HepG2 (cell line): ENCODE measurements around the gene AGTRAP. TPM values are rescaled to one million over a fixed set of nuclear protein-coding genes. Genes with fewer than 3 reads are reported as not detected.
A peak's percentile ranks its signal among the peaks of the same experiment; 100 is the strongest.

Experiments used
- ATAC-seq: fragments of 200-7000 bp; cut with Tn5 transposase; 3 replicates; pipeline ENCODE4 v1.9.1; 2020; ENCODE audit warnings: mild to moderate bottlenecking, moderate library complexity
- BruUV-seq: library from RNA; stranded (reverse); fragments of 400-500 nt; replicated peaks from 2 replicates; lab custom pipeline; 2021; lab: Mats Ljungman, UMichigan
- CTCF ChIA-PET: fragments of 300-600 bp; formaldehyde crosslinking; extraction: SDS; loops from one replicate; lab custom pipeline; 2021; ENCODE audit warnings: low total read pairs, inconsistent platforms, low intra/inter-chr PET ratio; lab: Yijun Ruan, JAX
- POLR2A ChIA-PET: fragments of 350-600 bp; sonication (Branson Sonifier 250); formaldehyde crosslinking; loops from one replicate; lab custom pipeline; 2020; ENCODE audit warnings: antibody characterized with exemption, inconsistent platforms; lab: Yijun Ruan, JAX
- DNase-seq: peaks from one replicate; pipeline ENCODE4 v3.0.0-alpha.2; 2015; ENCODE audit warnings: low spot score
- FAIRE-seq: peaks from 3 replicates; lab custom pipeline; 2011; peaks lifted over from hg19 to GRCh38; lab: Jason Lieb, UNC
- H2AFZ ChIP-seq: one replicate; pipeline ENCODE4 v1.6.1; 2011; ENCODE audit warnings: low read length, inconsistent platforms
- H3K27ac ChIP-seq: fragments of 300-600 bp; 3 replicates; pipeline ENCODE4 v1.8.0; 2011; ENCODE audit warnings: mixed run types, mild to moderate bottlenecking, mixed read lengths, low read length, inconsistent platforms; ENCODE audit not compliant: insufficient read depth; ENCODE audit errors: extremely low read length
- H3K27me3 ChIP-seq, 2 experiments: fragments of 200-600 bp in 1 of 2; 2 replicates in 1 of 2; 3 replicates in 1 of 2; pipeline versions ENCODE4 v1.6.0 to v1.8.0; 2011; ENCODE audit warnings: low read length in 2 of 2, mild to moderate bottlenecking in 2 of 2, moderate library complexity in 2 of 2, inconsistent platforms in 1 of 2; ENCODE audit not compliant: insufficient read depth in 2 of 2, control insufficient read depth in 1 of 2
- H3K36me3 ChIP-seq, 2 experiments: fragments of 200-600 bp in 1 of 2; replicated peaks in 1 of 2; 2 replicates in 1 of 2; 3 replicates in 1 of 2; pipeline versions ENCODE4 v1.5.1 to v1.8.0; 2011; ENCODE audit warnings: low read length in 2 of 2, inconsistent platforms in 1 of 2; ENCODE audit not compliant: insufficient read depth in 2 of 2, control insufficient read depth in 1 of 2
- H3K4me1 ChIP-seq: 2 replicates; pipeline ENCODE4 v1.5.1; 2012; ENCODE audit warnings: low read length, inconsistent platforms; ENCODE audit not compliant: insufficient read depth
- H3K4me2 ChIP-seq: 2 replicates; pipeline ENCODE4 v1.6.0; 2011; ENCODE audit warnings: low read depth, low read length, inconsistent platforms
- H3K4me3 ChIP-seq, 3 experiments: fragments of 200-600 bp in 1 of 3; sonication (generic), shearing (Covaris generic) in 1 of 3; replicated peaks in 1 of 3; 2 replicates each; pipeline ENCODE4 v1.5.1; 2011 to 2016; ENCODE audit warnings: low read length in 3 of 3, inconsistent platforms in 2 of 3, low read depth in 2 of 3, mild to moderate bottlenecking in 2 of 3, control low read depth in 1 of 3, mixed read lengths in 1 of 3; ENCODE audit not compliant: insufficient read depth in 1 of 3
- H3K79me2 ChIP-seq: one replicate; pipeline ENCODE4 v1.6.1; 2011; ENCODE audit warnings: low read length, inconsistent platforms; ENCODE audit not compliant: insufficient read depth
- H3K9ac ChIP-seq: 2 replicates; pipeline ENCODE4 v1.6.0; 2011; ENCODE audit warnings: mild to moderate bottlenecking, low read depth, low read length, inconsistent platforms; ENCODE audit not compliant: insufficient read depth
- H3K9me3 ChIP-seq: 2 replicates; pipeline ENCODE4 v1.5.1; 2012; ENCODE audit warnings: mild to moderate bottlenecking, low read length
- H4K20me1 ChIP-seq: 2 replicates; pipeline ENCODE4 v1.6.0; 2011; ENCODE audit warnings: inconsistent platforms, mild to moderate bottlenecking, low read length, moderate library complexity; ENCODE audit not compliant: insufficient read depth
- ETV5 ChIP-seq: IDR thresholded peaks from 2 replicates; pipeline ENCODE4 v1.6.1; 2018; ENCODE audit warnings: missing biosample characterization, missing genetic modification reagents, inconsistent platforms, borderline replicate concordance
- SNAPC4 ChIP-seq: sonication (generic); formaldehyde crosslinking; IDR thresholded peaks from 2 replicates; pipeline ENCODE4 v1.4.0; 2020; ENCODE audit warnings: mild to moderate bottlenecking, missing genetic modification reagents
- ZBTB21 ChIP-seq: sonication (generic); formaldehyde crosslinking; IDR thresholded peaks from 2 replicates; pipeline ENCODE4 v1.4.0; 2020; ENCODE audit warnings: missing genetic modification reagents
- ZIK1 ChIP-seq: sonication (generic); formaldehyde crosslinking; IDR thresholded peaks from 2 replicates; pipeline ENCODE4 v1.5.0; 2020; ENCODE audit warnings: mild to moderate bottlenecking, low read depth, missing genetic modification reagents, borderline replicate concordance
- ZNF160 ChIP-seq: sonication (generic); formaldehyde crosslinking; IDR thresholded peaks from 2 replicates; pipeline ENCODE4 v1.8.0; 2022; ENCODE audit warnings: mild to moderate bottlenecking, inconsistent platforms, missing genetic modification reagents
- ZNF407 ChIP-seq: sonication (generic); formaldehyde crosslinking; IDR thresholded peaks from one replicate; pipeline ENCODE4 v1.5.1; 2020; ENCODE audit warnings: mild to moderate bottlenecking, missing genetic modification reagents; ENCODE audit errors: not compliant biosample characterization
- ZNF615 ChIP-seq: sonication (generic); formaldehyde crosslinking; IDR thresholded peaks from 2 replicates; pipeline ENCODE4 v1.5.0; 2020; ENCODE audit warnings: mild to moderate bottlenecking, missing genetic modification reagents, borderline replicate concordance
- ZNF629 ChIP-seq: sonication (generic); formaldehyde crosslinking; conservative IDR thresholded peaks from 2 replicates; pipeline ENCODE4 v1.5.0; 2020; ENCODE audit warnings: missing genetic modification reagents
- ZNF768 ChIP-seq: sonication (generic); formaldehyde crosslinking; IDR thresholded peaks from 2 replicates; pipeline ENCODE4 v1.4.0; 2020; ENCODE audit warnings: missing genetic modification reagents
- WGBS: methylation state at CpG from one replicate; pipeline ENCODE4 v1.1.6; 2017; ENCODE audit warnings: low lambda C conversion rate; 5-methylcytosine and 5-hydroxymethylcytosine counted together
- in situ Hi-C: cut with HindIII; loops from 2 replicates; pipeline ENCODE4 v1.10.0; 2017; ENCODE audit warnings: low pct_unique_long_range_greater_than_20kb; ENCODE audit not compliant: extremely low pct_ligation_motif_present
- intact Hi-C: fragments of 100-400 bp; cut with micrococcal nuclease; formaldehyde crosslinking; loops from one replicate; pipeline ENCODE4 v1.10.0; 2022; ENCODE audit not compliant: unreplicated experiment
- polyA plus RNA-seq, 8 experiments: library from polyadenylated mRNA; depleted of rRNA in 3 of 8; stranded (reverse) in 7 of 8; unstranded in 1 of 8; fragments of >200 nt; fragmentation: Illumina TruSeq in 4 of 8; extraction: Trizol in 4 of 8; gene quantifications; 2 replicates each; pipeline versions ENCODE4 v1.2.1 to v1.2.3, GENCODE V29; 2011 to 2016; ENCODE audit warnings: low read depth in 4 of 8, missing spikeins in 1 of 8, mixed read lengths in 1 of 8; ENCODE audit not compliant: insufficient read depth in 1 of 8
- total RNA-seq, 5 experiments: library from RNA; depleted of rRNA; stranded (reverse); fragments of >200 nt; fragmentation: Illumina TruSeq; extraction: Trizol; gene quantifications; 2 replicates each; pipeline ENCODE4 v1.2.3, GENCODE V29; 2016; ENCODE audit warnings: low read depth in 1 of 5

The AGTRAP gene
- total and polyA plus RNA-seq, 2 of the 13 experiments (the other 11 are each of a cell fraction or from before 2014, with no cell fraction given): 28.3 to 32.0 TPM

- Histone ChIP-seq H3K9me3 (no peaks in the 10 kb centered on the region), H3K36me3 (no peaks in the 10 kb centered on the region), H2AFZ (no peak overlapping the region), H4K20me1 (no peaks in the 10 kb centered on the region), H3K4me2 (no peak overlapping the region), H3K4me3 (no peak overlapping the region), H3K79me2 (no peaks in the 10 kb centered on the region), H3K27me3 (peaks cover 9 to 22% of the 10 kb centered on the region in 2 experiments; a peak in 3 of 5 replicates), H3K9ac (no peak overlapping the region), H3K4me1 (peaks cover 5% of the 10 kb centered on the region; the same call in 1 of the 2 replicates), H3K27ac (no peak overlapping the region)
- CTCF ChIA-PET: no interaction called here
- FAIRE-seq (no peak), DNase-seq (no peak), ATAC-seq (no peak)
- POLR2A ChIA-PET: interaction anchor here (0.9 kb wide), 1 partner anchor 9 kb away, joined by 3 read pairs; the partner anchor contains the start of gene C1orf167
- intact Hi-C loops (no loop called here), in situ Hi-C loops (no loop called here)
- 13% methylated on average over 8 of the region's 11 CpGs for WGBS
- BruUV-seq: no TSS peak
- TF ChIP-seq SNAPC4 (no peak), ZIK1 (CRISPR knock-in tag) (no peak), ETV5 (CRISPR knock-in tag) (no peak), ZNF160 (no peak), ZNF615 (CRISPR knock-in tag) (no peak), ZNF768 (CRISPR knock-in tag) (peak; percentile 70), ZNF407 (CRISPR knock-in tag) (no peak), ZBTB21 (CRISPR knock-in tag) (no peak), ZNF629 (peak; percentile 82)
Measured at GRCh38 chr1:11771481-11772043, 35.6 kb downstream of the AGTRAP start.
